H1 (cell line): ENCODE measurements around the gene BANF1. TPM values are rescaled to one million over a fixed set of nuclear protein-coding genes. Genes with fewer than 3 reads are reported as not detected.

Experiments used
- CTCF ChIA-PET: fragments of 300-600 bp; sonication (Branson Sonifier 250); formaldehyde crosslinking; loops from one replicate; lab custom pipeline; 2021; ENCODE audit not compliant: partially characterized antibody; lab: Charles Lee
- POLR2A ChIA-PET: fragments of 300-600 bp; sonication (Branson Sonifier 250); formaldehyde crosslinking; loops from one replicate; lab custom pipeline; 2021; ENCODE audit warnings: inconsistent platforms; ENCODE audit not compliant: partially characterized antibody; lab: Charles Lee
- DNase-seq, 2 experiments: peaks; one replicate each; pipeline versions ENCODE4 v3.0.0 to v3.0.0-alpha.2; 2010 to 2022; ENCODE audit warnings: low spot score in 2 of 2, low read depth in 1 of 2, mixed read lengths in 1 of 2
- FAIRE-seq: peaks from 2 replicates; lab custom pipeline; 2011; peaks lifted over from hg19 to GRCh38; lab: Jason Lieb, UNC
- H2AFZ ChIP-seq: 2 replicates; pipeline ENCODE4 v1.8.1; 2012; ENCODE audit warnings: low read length, inconsistent platforms
- H2AK5ac ChIP-seq: 2 replicates; pipeline ENCODE4 v1.6.1; 2013; ENCODE audit warnings: low read depth, low read length
- H2BK120ac ChIP-seq: replicated peaks from 2 replicates; pipeline ENCODE3; 2013; ENCODE audit warnings: low read depth, low read length, inconsistent platforms
- H2BK12ac ChIP-seq: 2 replicates; pipeline ENCODE4 v1.6.1; 2013; ENCODE audit warnings: low read depth, low read length
- H2BK15ac ChIP-seq: 2 replicates; pipeline ENCODE4 v1.6.1; 2013; ENCODE audit warnings: low read length
- H2BK20ac ChIP-seq: 2 replicates; pipeline ENCODE4 v1.6.1; 2013; ENCODE audit warnings: low read length
- H2BK5ac ChIP-seq: 2 replicates; pipeline ENCODE4 v1.6.1; 2013; ENCODE audit warnings: low read depth, low read length
- H3K14ac ChIP-seq: 2 replicates; pipeline ENCODE4 v1.6.1; 2013; ENCODE audit warnings: inconsistent platforms; ENCODE audit not compliant: insufficient read length
- H3K18ac ChIP-seq: 2 replicates; pipeline ENCODE4 v1.6.1; 2013; ENCODE audit warnings: low read length; ENCODE audit errors: extremely low read depth
- H3K23ac ChIP-seq: 2 replicates; pipeline ENCODE4 v1.6.1; 2013; ENCODE audit warnings: inconsistent platforms; ENCODE audit not compliant: insufficient read length
- H3K23me2 ChIP-seq: 2 replicates; pipeline ENCODE4 v1.6.1; 2013; ENCODE audit warnings: low read depth, low read length
- H3K27ac ChIP-seq: 2 replicates; pipeline ENCODE4 v1.6.1; 2011; ENCODE audit warnings: low read depth, low read length, inconsistent platforms
- H3K27me3 ChIP-seq, 4 experiments: replicated peaks in 1 of 4; 1 replicate in 1 of 4; 2 replicates in 3 of 4; pipeline versions ENCODE4 v1.6.1 to v1.8.1; 2011 to 2013; ENCODE audit warnings: low read length in 3 of 4, mild to moderate bottlenecking in 3 of 4, inconsistent platforms in 2 of 4, mixed read lengths in 2 of 4, moderate library complexity in 1 of 4; ENCODE audit not compliant: control insufficient read depth in 3 of 4, insufficient read depth in 3 of 4; ENCODE audit errors: extremely low read depth in 1 of 4
- H3K36me3 ChIP-seq, 4 experiments: 2 replicates each; pipeline versions ENCODE4 v1.6.1 to v1.8.1; 2011 to 2013; ENCODE audit warnings: mild to moderate bottlenecking in 4 of 4, low read length in 3 of 4, moderate library complexity in 2 of 4, control low read depth in 1 of 4, inconsistent platforms in 1 of 4; ENCODE audit not compliant: insufficient read depth in 4 of 4, control insufficient read depth in 2 of 4
- H3K4ac ChIP-seq: replicated peaks from 2 replicates; pipeline ENCODE3; 2013; ENCODE audit warnings: low read length, low read depth, mixed read lengths, inconsistent platforms; ENCODE audit not compliant: insufficient read length
- H3K4me1 ChIP-seq, 4 experiments: replicated peaks in 1 of 4; 1 replicate in 1 of 4; 2 replicates in 3 of 4; pipeline versions ENCODE4 v1.6.1 to v1.8.1; 2011 to 2013; ENCODE audit warnings: low read length in 3 of 4, inconsistent platforms in 2 of 4, mixed read lengths in 1 of 4; ENCODE audit not compliant: insufficient read depth in 4 of 4, control insufficient read depth in 3 of 4
- H3K4me2 ChIP-seq, 2 experiments: 2 replicates each; pipeline versions ENCODE4 v1.6.1 to v1.8.1; 2011 to 2013; ENCODE audit warnings: low read depth in 2 of 2, low read length in 2 of 2, control low read depth in 1 of 2, inconsistent platforms in 1 of 2, mild to moderate bottlenecking in 1 of 2; ENCODE audit not compliant: insufficient read depth in 1 of 2
- H3K4me3 ChIP-seq, 4 experiments: fragments of 200-600, 300-600 bp in 1 of 4; sonication (generic), shearing (Covaris generic), sonication (Bioruptor Twin) in 1 of 4; 2 replicates each; pipeline versions ENCODE4 v1.5.1 to v1.8.1; 2011 to 2016; ENCODE audit warnings: low read length in 4 of 4, low read depth in 3 of 4, control low read depth in 2 of 4, inconsistent platforms in 2 of 4, mild to moderate bottlenecking in 2 of 4, mixed read lengths in 1 of 4, moderate library complexity in 1 of 4; ENCODE audit not compliant: insufficient read depth in 2 of 4; ENCODE audit errors: extremely low read depth in 1 of 4
- H3K56ac ChIP-seq: replicated peaks from 2 replicates; pipeline ENCODE3; 2013; ENCODE audit warnings: low read depth, mild to moderate bottlenecking, mixed read lengths, low read length, inconsistent platforms; ENCODE audit not compliant: insufficient read length
- H3K79me1 ChIP-seq: 2 replicates; pipeline ENCODE4 v1.6.1; 2013; ENCODE audit warnings: low read depth, low read length, control low read depth
- H3K79me2 ChIP-seq, 2 experiments: 2 replicates each; pipeline versions ENCODE4 v1.6.1 to v1.8.1; 2012 to 2013; ENCODE audit warnings: low read length in 2 of 2, mild to moderate bottlenecking in 2 of 2, inconsistent platforms in 1 of 2; ENCODE audit not compliant: insufficient read depth in 2 of 2, control insufficient read depth in 1 of 2
- H3K9ac ChIP-seq, 4 experiments: replicated peaks in 1 of 4; 1 replicate in 1 of 4; 2 replicates in 3 of 4; pipeline versions ENCODE4 v1.6.1 to v1.8.1; 2011 to 2013; ENCODE audit warnings: low read depth in 3 of 4, low read length in 3 of 4, control low read depth in 2 of 4, mild to moderate bottlenecking in 2 of 4, moderate library complexity in 2 of 4, inconsistent platforms in 1 of 4; ENCODE audit errors: extremely low read depth in 1 of 4
- H3K9me3 ChIP-seq, 2 experiments: 2 replicates each; pipeline versions ENCODE4 v1.6.1 to v1.8.1; 2012 to 2013; ENCODE audit warnings: mild to moderate bottlenecking in 2 of 2, moderate library complexity in 2 of 2, control low read depth in 1 of 2, inconsistent platforms in 1 of 2, low read depth in 1 of 2, low read length in 1 of 2, mixed read lengths in 1 of 2; ENCODE audit not compliant: insufficient read depth in 2 of 2
- H4K20me1 ChIP-seq, 2 experiments: replicated peaks in 1 of 2; 2 replicates each; pipeline versions ENCODE3 to v1.8.1; 2011 to 2013; ENCODE audit warnings: inconsistent platforms in 2 of 2, low read length in 2 of 2, mild to moderate bottlenecking in 1 of 2; ENCODE audit not compliant: insufficient read depth in 2 of 2, control insufficient read depth in 1 of 2
- H4K5ac ChIP-seq: 2 replicates; pipeline ENCODE4 v1.6.1; 2013; ENCODE audit warnings: low read length, low read depth, mixed read lengths, inconsistent platforms; ENCODE audit not compliant: insufficient read length
- H4K8ac ChIP-seq: 2 replicates; pipeline ENCODE4 v1.8.0; 2013; ENCODE audit warnings: mild to moderate bottlenecking, moderate library complexity, low read length, inconsistent platforms; ENCODE audit not compliant: insufficient read depth; ENCODE audit errors: extremely low read depth
- H4K91ac ChIP-seq: replicated peaks from 2 replicates; pipeline ENCODE3; 2013; ENCODE audit warnings: low read length, mixed read lengths, inconsistent platforms; ENCODE audit not compliant: insufficient read length
- CREB1 ChIP-seq: IDR thresholded peaks from 2 replicates; pipeline ENCODE4 v1.6.1; 2012; ENCODE audit warnings: inconsistent platforms
- EP300 ChIP-seq, 2 experiments: IDR thresholded peaks; 1 replicate in 1 of 2; 2 replicates in 1 of 2; pipeline ENCODE4 v1.6.1; 2011 to 2012; ENCODE audit warnings: low read depth in 2 of 2, low read length in 2 of 2, mild to moderate bottlenecking in 2 of 2, borderline replicate concordance in 1 of 2, inconsistent platforms in 1 of 2, moderate library complexity in 1 of 2
- FOSL1 ChIP-seq: IDR thresholded peaks from 2 replicates; pipeline ENCODE4 v1.6.1; 2011; ENCODE audit warnings: mild to moderate bottlenecking, low read depth, low read length, moderate library complexity; ENCODE audit not compliant: insufficient read depth
- HDAC6 ChIP-seq: IDR thresholded peaks from one replicate; pipeline ENCODE4 v1.7.1; 2012; ENCODE audit warnings: low read depth, mild to moderate bottlenecking, inconsistent platforms, low read length, moderate library complexity
- SRF ChIP-seq: IDR thresholded peaks from 2 replicates; pipeline ENCODE4 v1.6.1; 2011; ENCODE audit warnings: mild to moderate bottlenecking, low read depth, low read length, moderate library complexity
- SUZ12 ChIP-seq: fragments of 200-600 bp; sonication (generic); IDR thresholded peaks from 2 replicates; pipeline ENCODE4 v1.6.1; 2012; ENCODE audit warnings: mild to moderate bottlenecking, inconsistent platforms, low read length, moderate library complexity, mixed read lengths
- TAF7 ChIP-seq: optimal IDR thresholded peaks from 2 replicates; pipeline ENCODE3; 2011; ENCODE audit warnings: low read depth, mild to moderate bottlenecking, inconsistent platforms, low read length, moderate library complexity, borderline replicate concordance
- WGBS, 2 experiments: shearing (Covaris generic) in 1 of 2; methylation state at CpG; one replicate each; pipeline versions ENCODE4 v1.1.6 to v1.1.7; 2013 to 2015; ENCODE audit warnings: low lambda C conversion rate in 2 of 2, mixed read lengths in 2 of 2, inconsistent platforms in 1 of 2, low coverage in 1 of 2, missing lambda C conversion rate in 1 of 2; ENCODE audit not compliant: insufficient replicate concordance in 2 of 2, insufficient coverage in 1 of 2, insufficient read length in 1 of 2; ENCODE audit errors: extremely low coverage in 1 of 2, missing lambda C conversion rate in 1 of 2; 5-methylcytosine and 5-hydroxymethylcytosine counted together
- polyA plus RNA-seq, 7 experiments: library from polyadenylated mRNA; depleted of rRNA in 3 of 7; stranded (reverse) in 5 of 7; unstranded in 2 of 7; fragments of >200 nt in 5 of 7; fragments of 200-250 nt in 2 of 7; gene quantifications; 1 replicate in 5 of 7; 2 replicates in 1 of 7; 4 replicates in 1 of 7; pipeline versions ENCODE4 v1.2.1 to v1.2.3, GENCODE V29; 2011 to 2013; ENCODE audit warnings: missing spikeins in 2 of 7, mixed read lengths in 2 of 7
- total RNA-seq: library from RNA; stranded (reverse); fragmentation: NEBNext Ultra II Directional; extraction: Animal tissue kit (Norgen Biotek cat#: 25700); gene quantifications from 2 replicates; pipeline ENCODE4 v1.2.1, GENCODE V29; 2021

The BANF1 gene
- total and polyA plus RNA-seq, 2 of the 8 experiments (the other 6 are each of a cell fraction or from before 2014, with no cell fraction given) = 330 to 467 TPM

GRCh38 chr11:65975771-65976170 lies 26.5 kb upstream of the BANF1 start:
- Histone ChIP-seq H4K20me1 (peaks cover 0 to 2% of the 10 kb centered on the region in 2 experiments), H3K4me1 (no peaks in the 10 kb centered on the region), H3K23ac (no peak overlapping the region), H3K79me1 (no peaks in the 10 kb centered on the region), H2BK5ac (no peak overlapping the region), H3K27me3 (no peaks in the 10 kb centered on the region), H2AFZ (no peak overlapping the region), H3K14ac (no peak overlapping the region), H3K27ac (no peak overlapping the region), H2BK12ac (no peak overlapping the region), H3K4ac (no peak overlapping the region), H2AK5ac (no peak overlapping the region), H3K4me2 (no peak overlapping the region), H3K23me2 (no peaks in the 10 kb centered on the region), H4K91ac (no peak overlapping the region), H3K56ac (no peak overlapping the region), H3K9ac (no peak overlapping the region), H3K18ac (no peak overlapping the region), H2BK120ac (no peak overlapping the region), H2BK15ac (no peak overlapping the region), H2BK20ac (no peak overlapping the region), H3K9me3 (no peaks in the 10 kb centered on the region), H4K5ac (no peak overlapping the region), H3K79me2 (no peaks in the 10 kb centered on the region), H3K4me3 (no peak overlapping the region), H4K8ac (no peak overlapping the region; the same call in 1 of the 2 replicates), H3K36me3 (peaks cover 6 to 25% (median 22%) of the 10 kb centered on the region in 4 experiments; a peak in 7 of 8 replicates)
- ChIA-PET POLR2A (interaction anchor here (0.7 to 2.2 kb wide), 6 partner anchors 11 to 196 kb away, joined by 3 to 11 read pairs (median 4); no protein-coding TSS in a partner anchor), CTCF (interaction anchor here (0.7 to 18.4 kb wide), 6 partner anchors 12 to 600 kb away, joined by 3 to 281 read pairs (median 5); partner anchors contain the start of genes CCDC85B and FIBP)
- no peak for DNase-seq
- no peak for FAIRE-seq
- WGBS, 2 experiments = 94% methylated on average over 9 of the region's 9 CpGs; no CpG with 5 or more reads in 1 of the 2 experiments
- TF ChIP-seq SRF (no peak), TAF7 (no peak), HDAC6 (no peak), SUZ12 (no peak), FOSL1 (no peak), EP300 (IDR thresholded peaks at IDR 0.05; ENCODE audit: borderline replicate concordance in 1 of 2, low read depth in 2 of 2, low read length in 2 of 2) (no peak), CREB1 (no peak)
